ENCODE results near the gene GNPDA1. TPM values are rescaled to one million over a fixed set of nuclear protein-coding genes. Genes with fewer than 3 reads are reported as not detected.

GNPDA1 gene
- 46.5 and 54.1 TPM in 2 replicates for total RNA-seq (2021)
- percentile 65 among the genes with signal in this experiment for Bru-seq, nascent RNA
- BruChase-seq, experiment 1, labeled RNA remaining after a 2-hour chase, result percentile 64 among the genes with signal in this experiment
- percentile 89 among the genes with signal in this experiment for BruChase-seq, experiment 2, labeled RNA remaining after a 6-hour chase
- long read RNA-seq, transcript GNPDA1-201 (7 exons, 2,273 nt), result major isoform, 44 of 72 reads
- long read RNA-seq, transcript GNPDA1-210 (6 exons, 2,980 nt), result minor isoform, 7 of 72 reads
- long read RNA-seq, partial matches to known transcripts, result 2 of 72 reads
- long read RNA-seq, other reads (novel, unspliced or antisense), result 17 of 72 reads

- Histone ChIP-seq H3K79me2 (ENCODE audit: low read depth) (peaks cover 17% of the 10 kb centered on the region; the same call in 1 of the 2 replicates), H3K4me3 (peak within 1 kb of the TSS; percentile 61), H3K27ac (peak within 1 kb of the TSS; percentile 82), H3K4me1 (replicated peaks; ENCODE audit: insufficient read depth) (peaks cover 34% of the 10 kb centered on the region), H3K9me2 (ENCODE audit: insufficient read depth) (no peaks in the 10 kb centered on the region), H4K20me1 (ENCODE audit: insufficient read depth) (no peaks in the 10 kb centered on the region), H2AFZ (peak within 1 kb of the TSS; percentile 95), H3K9me3 (ENCODE audit: insufficient read depth, low read depth) (no peaks in the 10 kb centered on the region), H3K36me3 (ENCODE audit: low read depth) (0 out of 2 replicates have a peak, but pooled peaks cover 4% of the 10 kb centered on the region), H3K4me2 (peak within 1 kb of the TSS; percentile 88), H3K27me3 (ENCODE audit: insufficient read depth, low read depth) (no peaks in the 10 kb centered on the region), H3F3A (ENCODE audit: insufficient read depth, low read depth) (peaks cover 32% of the 10 kb centered on the region)
- ChIA-PET CTCF (interaction anchor here (0.6 kb wide), 1 partner anchor 1211 kb away, joined by 6 read pairs; no protein-coding TSS in a partner anchor), POLR2A (ENCODE audit: unreplicated experiment) (interaction anchor here (0.6 to 0.7 kb wide), 4 partner anchors 46 to 377 kb away, joined by 3 to 5 read pairs (median 4); no protein-coding TSS in a partner anchor)
- BruUV-seq (replicated peaks), result no TSS peak
- intact Hi-C loops (cut with micrococcal nuclease; ENCODE audit: unreplicated experiment), result loop anchor here (1.0 to 2.0 kb wide), 2 partner anchors 42 to 95 kb away; partner anchors contain the start of gene NDFIP1
- peak; percentile 66 to 81 for DNase-seq
- TF ChIP-seq CTCF (conservative IDR thresholded peaks at IDR 0.05) (no peak), EZH2 (IDR thresholded peaks at IDR 0.05; ENCODE audit: low read depth) (no peak)
These were observed at the start of gene GNPDA1 for GRCh38 chr5:142012792-142013388. Gene GNPDA1, minus strand, starts transcription at chr5:142013027. Its CDS starts 992 bp downstream, at chr5:142012035.

GRCh38 chr5:142059304-142059940 lies 46.6 kb upstream of the GNPDA1 start:
- intact Hi-C loops (cut with micrococcal nuclease; ENCODE audit: unreplicated experiment), result loop anchor here (2.0 kb wide), 1 partner anchor 45 kb away; no protein-coding TSS in a partner anchor
- BruUV-seq (replicated peaks), result no TSS peak
- CTCF ChIA-PET, result no interaction called here
- H3K27me3 ChIP-seq (ENCODE audit: insufficient read depth, low read depth), result no peaks in the 10 kb centered on the region
- POLR2A ChIA-PET (ENCODE audit: unreplicated experiment), result no interaction called here
- no peak overlapping the region for H2AFZ ChIP-seq
- peaks cover 31% of the 10 kb centered on the region for H3F3A ChIP-seq (ENCODE audit: insufficient read depth, low read depth)
- no peak for TF ChIP-seq CTCF (conservative IDR thresholded peaks at IDR 0.05)
- no peak for TF ChIP-seq EZH2 (IDR thresholded peaks at IDR 0.05; ENCODE audit: low read depth)
- H3K4me3 ChIP-seq, result no peak overlapping the region
- H3K4me1 ChIP-seq (replicated peaks; ENCODE audit: insufficient read depth), result peaks cover 34% of the 10 kb centered on the region
- no peaks in the 10 kb centered on the region for H3K36me3 ChIP-seq (ENCODE audit: low read depth)
- peak overlapping the region; percentile 29 for H3K4me2 ChIP-seq
- H3K9me3 ChIP-seq (ENCODE audit: insufficient read depth, low read depth), result no peaks in the 10 kb centered on the region
- no peaks in the 10 kb centered on the region for H3K79me2 ChIP-seq (ENCODE audit: low read depth)
- no peaks in the 10 kb centered on the region for H4K20me1 ChIP-seq (ENCODE audit: insufficient read depth)
- no peak for DNase-seq
- H3K9me2 ChIP-seq (ENCODE audit: insufficient read depth), result no peaks in the 10 kb centered on the region
- peak overlapping the region; percentile 88 for H3K27ac ChIP-seq

- Histone ChIP-seq H3K4me3 (no peak overlapping the region), H4K20me1 (ENCODE audit: insufficient read depth) (no peaks in the 10 kb centered on the region), H3K4me2 (peak overlapping the region; percentile 29), H3F3A (ENCODE audit: insufficient read depth, low read depth) (peaks cover 46% of the 10 kb centered on the region), H2AFZ (no peak overlapping the region), H3K4me1 (replicated peaks; ENCODE audit: insufficient read depth) (peaks cover 52% of the 10 kb centered on the region), H3K27me3 (ENCODE audit: insufficient read depth, low read depth) (no peaks in the 10 kb centered on the region), H3K36me3 (ENCODE audit: low read depth) (no peaks in the 10 kb centered on the region), H3K9me2 (ENCODE audit: insufficient read depth) (no peaks in the 10 kb centered on the region), H3K9me3 (ENCODE audit: insufficient read depth, low read depth) (no peaks in the 10 kb centered on the region), H3K79me2 (ENCODE audit: low read depth) (no peaks in the 10 kb centered on the region), H3K27ac (peak overlapping the region; percentile 88)
- no TSS peak for BruUV-seq (replicated peaks)
- POLR2A ChIA-PET (ENCODE audit: unreplicated experiment), result no interaction called here
- CTCF ChIA-PET, result no interaction called here
- peak in 1 of 2 experiments; percentile 70 for DNase-seq
- intact Hi-C loops (cut with micrococcal nuclease; ENCODE audit: unreplicated experiment), result loop anchor here (2.0 kb wide), 1 partner anchor 43 kb away; no protein-coding TSS in a partner anchor
- TF ChIP-seq EZH2 (IDR thresholded peaks at IDR 0.05; ENCODE audit: low read depth), result no peak
- no peak for TF ChIP-seq CTCF (conservative IDR thresholded peaks at IDR 0.05)
These were observed 44.9 kb upstream of the GNPDA1 start for GRCh38 chr5:142057697-142058056.
